GM19043 (cell line): ENCODE results near the gene NCOR1.
A peak's percentile ranks its signal among the peaks of the same experiment; 100 is the strongest.

Experiments
- ATAC-seq: cut with Tn5 transposase; IDR thresholded peaks from one replicate; pipeline ENCODE4 v1.9.1; 2021; ENCODE audit warnings: low read depth; ENCODE audit not compliant: unreplicated experiment

NCOR1 gene

DNA sequence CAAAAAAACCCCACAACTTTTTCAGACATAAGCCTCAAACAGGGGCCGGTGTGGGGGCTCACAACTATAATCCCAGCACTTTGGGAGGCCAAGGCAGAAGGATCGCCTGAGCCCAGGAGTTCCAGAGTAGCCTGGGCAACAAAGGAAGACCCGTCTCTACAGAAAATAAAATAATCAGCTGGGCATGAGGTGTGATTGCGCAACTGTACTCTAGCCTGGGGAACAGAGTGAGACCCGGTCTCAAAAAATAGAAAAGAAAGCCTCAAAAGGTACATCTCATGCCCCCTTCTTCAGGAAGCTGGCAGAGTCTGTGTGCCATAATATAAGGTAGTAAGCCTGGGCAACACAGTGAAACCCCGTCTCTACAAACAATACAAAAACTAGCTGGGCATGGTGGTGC is 219.0 kb downstream of the NCOR1 start:
- ATAC-seq = no peak

- no peak for ATAC-seq
Measured at GRCh38 chr17:15981646-15982580, 233.4 kb downstream of the NCOR1 start.

GRCh38 chr17:15981208-15981607 is 234.1 kb downstream of the NCOR1 start:
- ATAC-seq = peak; percentile 93
